ENCODE results near the gene TADA2A.

TADA2A gene

GRCh38 chr17:37429453-37429852 is 22.8 kb downstream of the TADA2A start:
- Histone ChIP-seq H3K9me3 (ENCODE audit: control insufficient read depth, insufficient read depth, low read length) (no peaks in the 10 kb centered on the region), H3K27ac (ENCODE audit: low read depth, low read length) (no peak overlapping the region), H3K4me1 (ENCODE audit: control insufficient read depth, low read length) (no peaks in the 10 kb centered on the region), H3K27me3 (ENCODE audit: control insufficient read depth, low read length) (no peaks in the 10 kb centered on the region), H3K9me2 (replicated peaks; ENCODE audit: control insufficient read depth, low read length) (no peaks in the 10 kb centered on the region), H4K20me1 (ENCODE audit: control insufficient read depth, insufficient read depth, low read depth, low read length) (no peaks in the 10 kb centered on the region), H3K4me2 (ENCODE audit: low read length) (no peak overlapping the region), H3K4me3 (ENCODE audit: low read length) (no peak overlapping the region), H3K79me2 (ENCODE audit: control insufficient read depth, low read length) (peaks cover 11% of the 10 kb centered on the region), H3K36me3 (ENCODE audit: control insufficient read depth, low read length) (peaks cover 78% of the 10 kb centered on the region), H3F3A (ENCODE audit: control insufficient read depth, insufficient read depth) (no peaks in the 10 kb centered on the region)
- TF ChIP-seq EZH2phosphoT487 (IDR thresholded peaks at IDR 0.05; ENCODE audit: borderline replicate concordance, low read length) (no peak), CTCF (IDR thresholded peaks at IDR 0.05; ENCODE audit: low read depth, low read length, poor library complexity, severe bottlenecking) (no peak)

GRCh38 chr17:37430051-37430627 is 23.5 kb downstream of the TADA2A start:
- Histone ChIP-seq H3K4me3 (ENCODE audit: low read length) (no peak overlapping the region), H3K79me2 (ENCODE audit: control insufficient read depth, low read length) (peaks cover 11% of the 10 kb centered on the region), H3K4me2 (ENCODE audit: low read length) (no peak overlapping the region), H3K9me2 (replicated peaks; ENCODE audit: control insufficient read depth, low read length) (no peaks in the 10 kb centered on the region), H3K9me3 (ENCODE audit: control insufficient read depth, insufficient read depth, low read length) (no peaks in the 10 kb centered on the region), H3K36me3 (ENCODE audit: control insufficient read depth, low read length) (peaks cover 72% of the 10 kb centered on the region), H3K27ac (ENCODE audit: low read depth, low read length) (no peak overlapping the region), H3F3A (ENCODE audit: control insufficient read depth, insufficient read depth) (no peaks in the 10 kb centered on the region), H3K27me3 (ENCODE audit: control insufficient read depth, low read length) (no peaks in the 10 kb centered on the region), H3K4me1 (ENCODE audit: control insufficient read depth, low read length) (no peaks in the 10 kb centered on the region), H4K20me1 (ENCODE audit: control insufficient read depth, insufficient read depth, low read depth, low read length) (no peaks in the 10 kb centered on the region)
- TF ChIP-seq CTCF (IDR thresholded peaks at IDR 0.05; ENCODE audit: low read depth, low read length, poor library complexity, severe bottlenecking) (no peak), EZH2phosphoT487 (IDR thresholded peaks at IDR 0.05; ENCODE audit: borderline replicate concordance, low read length) (no peak)

GRCh38 chr17:37432671-37433070 is 26.0 kb downstream of the TADA2A start:
- no peaks in the 10 kb centered on the region for H4K20me1 ChIP-seq (ENCODE audit: control insufficient read depth, insufficient read depth, low read depth, low read length)
- H3K4me2 ChIP-seq (ENCODE audit: low read length): no peak overlapping the region
- H3K36me3 ChIP-seq (ENCODE audit: control insufficient read depth, low read length): peaks cover 53% of the 10 kb centered on the region
- H3K9me2 ChIP-seq (replicated peaks; ENCODE audit: control insufficient read depth, low read length): no peaks in the 10 kb centered on the region
- H3K79me2 ChIP-seq (ENCODE audit: control insufficient read depth, low read length): peaks cover 13% of the 10 kb centered on the region
- TF ChIP-seq CTCF (IDR thresholded peaks at IDR 0.05; ENCODE audit: low read depth, low read length, poor library complexity, severe bottlenecking) (no peak), EZH2phosphoT487 (IDR thresholded peaks at IDR 0.05; ENCODE audit: borderline replicate concordance, low read length) (no peak)
- no peak overlapping the region for H3K27ac ChIP-seq (ENCODE audit: low read depth, low read length)
- H3F3A ChIP-seq (ENCODE audit: control insufficient read depth, insufficient read depth): no peaks in the 10 kb centered on the region
- H3K4me3 ChIP-seq (ENCODE audit: low read length): no peak overlapping the region
- no peaks in the 10 kb centered on the region for H3K9me3 ChIP-seq (ENCODE audit: control insufficient read depth, insufficient read depth, low read length)
- H3K27me3 ChIP-seq (ENCODE audit: control insufficient read depth, low read length): no peaks in the 10 kb centered on the region
- H3K4me1 ChIP-seq (ENCODE audit: control insufficient read depth, low read length): no peaks in the 10 kb centered on the region
